ENCODE results near the gene LSM2.

Gene LSM2

DNA sequence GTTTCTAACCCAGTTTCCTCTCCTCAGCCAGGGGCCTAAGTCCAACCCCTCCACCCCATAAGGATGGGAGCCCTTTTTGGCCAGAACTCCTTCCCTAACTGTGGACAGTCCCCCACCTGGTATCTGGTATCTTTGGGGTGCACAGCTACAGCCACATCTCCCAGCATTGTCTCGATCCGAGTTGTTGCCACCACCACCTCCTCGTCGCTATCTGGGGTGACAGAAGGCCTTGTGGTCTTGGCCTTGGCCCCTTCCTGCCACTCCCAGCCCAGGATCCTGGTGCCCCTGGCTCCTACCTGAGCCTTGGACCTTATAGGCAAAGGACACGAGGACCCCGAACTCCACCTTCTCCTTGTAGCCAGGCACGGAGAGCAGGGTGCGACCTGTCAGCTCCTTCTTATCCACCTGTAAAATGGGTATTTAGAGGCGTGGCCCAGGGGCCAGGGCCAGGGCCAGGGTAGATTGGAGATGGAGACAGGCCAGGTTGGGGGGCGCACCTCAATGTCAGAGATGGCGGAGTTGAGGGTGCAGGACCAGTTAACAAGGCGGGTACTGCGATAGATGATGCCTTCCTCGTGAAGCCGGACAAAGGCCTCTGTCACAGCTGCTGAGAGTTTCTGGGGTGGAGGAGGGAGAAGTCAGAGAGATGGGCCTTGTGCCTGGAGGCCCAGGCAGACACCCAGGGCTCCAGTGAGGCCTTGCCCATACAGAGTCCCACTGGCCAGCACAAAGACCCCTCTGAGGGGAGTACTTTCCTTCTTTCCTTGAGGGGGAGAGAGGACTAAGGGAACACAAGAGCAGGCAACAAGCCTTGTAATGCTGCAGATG lies 22.5 kb downstream of the LSM2 start:
- TF ChIP-seq, protein P1, sequence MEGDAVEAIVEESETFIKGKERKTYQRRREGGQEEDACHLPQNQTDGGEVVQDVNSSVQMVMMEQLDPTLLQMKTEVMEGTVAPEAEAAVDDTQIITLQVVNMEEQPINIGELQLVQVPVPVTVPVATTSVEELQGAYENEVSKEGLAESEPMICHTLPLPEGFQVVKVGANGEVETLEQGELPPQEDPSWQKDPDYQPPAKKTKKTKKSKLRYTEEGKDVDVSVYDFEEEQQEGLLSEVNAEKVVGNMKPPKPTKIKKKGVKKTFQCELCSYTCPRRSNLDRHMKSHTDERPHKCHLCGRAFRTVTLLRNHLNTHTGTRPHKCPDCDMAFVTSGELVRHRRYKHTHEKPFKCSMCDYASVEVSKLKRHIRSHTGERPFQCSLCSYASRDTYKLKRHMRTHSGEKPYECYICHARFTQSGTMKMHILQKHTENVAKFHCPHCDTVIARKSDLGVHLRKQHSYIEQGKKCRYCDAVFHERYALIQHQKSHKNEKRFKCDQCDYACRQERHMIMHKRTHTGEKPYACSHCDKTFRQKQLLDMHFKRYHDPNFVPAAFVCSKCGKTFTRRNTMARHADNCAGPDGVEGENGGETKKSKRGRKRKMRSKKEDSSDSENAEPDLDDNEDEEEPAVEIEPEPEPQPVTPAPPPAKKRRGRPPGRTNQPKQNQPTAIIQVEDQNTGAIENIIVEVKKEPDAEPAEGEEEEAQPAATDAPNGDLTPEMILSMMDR (IDR thresholded peaks at IDR 0.05): no peak
- no peaks in the 10 kb centered on the region for H3K27me3 ChIP-seq
- no peak overlapping the region for H3K4me3 ChIP-seq (ENCODE audit: low read depth in 1 of 2, low read length in 1 of 2)
- H3K9me3 ChIP-seq: no peaks in the 10 kb centered on the region
- H3K36me3 ChIP-seq: peaks cover 19% of the 10 kb centered on the region
- H3K4me1 ChIP-seq (ENCODE audit: control insufficient read depth in 1 of 2, insufficient read depth in 1 of 2, low read depth in 1 of 2, low read length in 1 of 2): no peaks in the 10 kb centered on the region
- H3K27ac ChIP-seq: no peak overlapping the region

DNA sequence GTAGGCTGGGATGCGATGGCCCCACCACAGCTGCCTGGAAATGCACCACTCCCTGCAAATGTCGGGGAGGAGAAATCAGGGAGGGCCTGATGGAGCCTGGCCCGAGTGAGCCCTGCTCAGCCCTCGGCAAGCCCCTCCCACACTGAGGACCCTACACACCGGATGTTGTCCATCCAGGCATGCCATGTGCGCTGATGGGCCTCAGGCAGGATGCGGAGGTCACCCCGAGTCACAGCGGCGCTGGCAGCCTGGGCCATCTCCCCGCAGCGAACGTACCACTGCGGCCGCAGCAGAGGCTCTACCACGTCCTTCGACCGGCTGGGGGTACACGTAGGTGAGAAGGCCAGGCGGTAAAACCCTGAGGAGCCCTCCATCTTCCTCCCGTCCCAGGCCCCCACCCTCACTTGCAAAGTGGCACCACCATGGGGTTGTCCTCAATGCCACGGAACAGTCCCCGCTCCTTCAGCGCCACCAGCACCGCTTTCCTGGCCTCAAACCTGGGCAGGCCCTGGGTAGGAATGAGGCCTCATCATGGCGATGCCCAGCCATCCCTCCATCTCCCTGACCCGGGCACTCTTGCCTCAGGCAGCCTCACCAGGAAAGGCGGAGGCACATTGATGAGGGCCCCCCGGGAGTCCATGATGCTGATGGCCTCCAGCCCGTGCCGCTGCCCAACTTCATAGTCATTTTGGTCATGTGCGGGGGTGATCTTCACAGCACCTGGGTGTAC lies 24.5 kb downstream of the LSM2 start:
- Histone ChIP-seq H3K4me3 (ENCODE audit: low read depth in 1 of 2, low read length in 1 of 2) (no peak overlapping the region), H3K27ac (no peak overlapping the region), H3K4me1 (ENCODE audit: control insufficient read depth in 1 of 2, insufficient read depth in 1 of 2, low read depth in 1 of 2, low read length in 1 of 2) (peaks cover 2 to 3% of the 10 kb centered on the region in 2 experiments), H3K36me3 (peaks cover 23% of the 10 kb centered on the region), H3K9me3 (no peaks in the 10 kb centered on the region), H3K27me3 (no peaks in the 10 kb centered on the region)
- TF ChIP-seq, protein P1 (IDR thresholded peaks at IDR 0.05): no peak

DNA sequence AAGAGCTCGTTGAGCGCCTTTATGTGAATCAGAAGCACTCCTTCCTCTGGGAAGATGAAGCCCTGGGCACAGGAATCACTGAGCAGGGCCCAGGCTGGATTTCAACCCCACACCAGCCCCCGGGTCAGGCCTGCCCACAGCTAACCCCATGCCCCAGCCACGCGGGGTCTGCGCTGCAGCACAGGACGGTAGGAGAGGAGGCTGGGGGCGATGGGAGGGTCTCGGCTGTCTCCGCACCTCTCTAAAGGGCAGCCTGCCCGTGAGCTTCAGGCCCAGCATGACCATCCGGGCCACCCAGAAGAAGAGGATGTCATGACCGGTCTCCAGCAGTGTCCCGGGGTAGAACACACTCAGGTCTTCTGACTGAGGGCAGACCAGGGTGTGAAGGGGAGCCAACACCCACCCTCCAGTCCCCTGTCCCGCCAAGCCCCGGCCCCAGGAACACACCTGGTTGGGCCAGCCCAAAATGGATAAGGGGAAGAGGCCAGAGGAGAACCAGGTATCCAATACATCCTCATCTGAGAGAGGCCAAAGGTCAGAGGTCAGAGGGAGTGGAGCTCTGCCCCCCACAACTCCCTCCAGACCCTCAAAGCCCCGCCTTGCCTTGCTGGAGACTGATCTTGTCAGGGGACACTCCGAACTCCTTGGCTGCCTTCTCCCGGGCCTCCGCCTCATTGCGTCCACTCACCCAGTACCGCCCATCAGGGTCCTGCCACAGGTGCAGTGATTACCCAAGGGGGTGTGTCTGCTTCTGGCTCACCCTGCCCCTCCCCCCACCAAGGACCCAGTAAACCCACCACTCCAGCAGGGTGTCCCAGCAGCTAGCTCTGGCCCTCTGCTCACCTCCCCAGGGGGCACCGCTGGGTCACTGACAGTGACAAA lies 25.3 kb downstream of the LSM2 start:
- no peaks in the 10 kb centered on the region for H3K9me3 ChIP-seq
- peaks cover 5% of the 10 kb centered on the region for H3K27me3 ChIP-seq
- peaks cover 4 to 10% of the 10 kb centered on the region in 2 experiments for H3K4me1 ChIP-seq (ENCODE audit: control insufficient read depth in 1 of 2, insufficient read depth in 1 of 2, low read depth in 1 of 2, low read length in 1 of 2)
- peaks cover 23% of the 10 kb centered on the region for H3K36me3 ChIP-seq
- TF ChIP-seq, protein P1 (IDR thresholded peaks at IDR 0.05): no peak
- H3K27ac ChIP-seq: no peak overlapping the region
- no peak overlapping the region for H3K4me3 ChIP-seq (ENCODE audit: low read depth in 1 of 2, low read length in 1 of 2)

DNA sequence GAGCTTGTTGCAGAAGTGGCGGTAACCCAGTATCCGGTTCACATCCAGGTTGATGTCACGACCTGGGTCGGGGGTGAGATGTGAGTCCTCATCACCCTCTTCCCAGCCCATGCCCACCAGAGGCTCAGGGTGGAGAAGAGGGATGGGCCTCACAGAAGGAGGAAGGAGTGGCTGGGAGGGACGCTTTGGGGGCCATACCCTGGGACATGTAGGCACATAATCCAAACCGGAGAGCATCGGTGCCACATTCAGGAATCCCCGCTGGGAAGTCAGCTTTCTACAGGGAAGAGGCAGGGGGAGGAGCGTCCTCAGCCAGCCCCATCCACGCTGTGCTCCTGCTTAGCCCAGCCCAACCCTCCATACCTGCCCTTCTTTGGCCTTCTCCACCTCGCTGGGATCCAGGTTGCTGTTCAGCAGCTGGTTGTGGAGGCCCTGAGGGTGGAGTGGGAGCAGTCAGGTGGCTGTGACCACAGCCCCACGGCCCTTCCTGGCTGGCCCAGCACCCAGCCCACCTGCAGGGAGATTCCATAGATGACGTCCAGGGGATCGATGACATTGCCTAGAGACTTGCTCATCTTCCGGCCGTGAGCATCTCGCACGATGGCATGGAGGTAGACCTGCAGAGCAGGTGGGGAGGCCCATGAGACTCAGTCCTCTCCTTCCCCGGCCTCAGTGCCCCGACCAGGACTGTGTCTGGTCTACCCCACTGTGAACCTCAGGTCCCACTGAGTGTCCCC lies 26.1 kb downstream of the LSM2 start:
- TF ChIP-seq, protein P1 (IDR thresholded peaks at IDR 0.05): no peak
- Histone ChIP-seq H3K27ac (no peak overlapping the region), H3K4me3 (ENCODE audit: low read depth in 1 of 2, low read length in 1 of 2) (no peak overlapping the region), H3K4me1 (ENCODE audit: control insufficient read depth in 1 of 2, insufficient read depth in 1 of 2, low read depth in 1 of 2, low read length in 1 of 2) (peaks cover 4 to 11% of the 10 kb centered on the region in 2 experiments), H3K36me3 (peaks cover 23% of the 10 kb centered on the region), H3K27me3 (peaks cover 5% of the 10 kb centered on the region), H3K9me3 (no peaks in the 10 kb centered on the region)

DNA sequence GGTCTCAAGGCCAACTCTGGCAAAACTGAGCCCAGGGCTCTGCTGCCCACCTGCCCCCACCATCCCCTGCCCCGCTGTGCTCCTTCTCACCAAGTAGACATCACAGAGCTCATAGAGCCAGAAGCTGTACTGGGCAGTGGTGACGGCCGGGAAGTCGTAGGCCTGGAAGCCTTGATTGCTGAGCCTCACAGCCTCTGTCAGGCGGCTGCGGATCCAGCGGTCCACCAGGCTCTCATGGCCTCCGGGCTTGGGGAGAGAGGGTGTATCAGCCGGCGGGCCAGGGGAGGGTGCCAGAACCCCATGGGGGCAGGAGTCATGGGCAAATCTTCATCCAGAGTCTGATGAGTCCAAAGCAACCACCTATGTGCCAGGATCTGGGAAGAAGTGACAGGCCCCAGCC lies 26.9 kb downstream of the LSM2 start:
- TF ChIP-seq, protein P1 (IDR thresholded peaks at IDR 0.05): no peak
- peaks cover 4 to 11% of the 10 kb centered on the region in 2 experiments for H3K4me1 ChIP-seq (ENCODE audit: control insufficient read depth in 1 of 2, insufficient read depth in 1 of 2, low read depth in 1 of 2, low read length in 1 of 2)
- H3K27me3 ChIP-seq: peaks cover 5% of the 10 kb centered on the region
- peaks cover 23% of the 10 kb centered on the region for H3K36me3 ChIP-seq
- no peak overlapping the region for H3K27ac ChIP-seq
- no peak overlapping the region for H3K4me3 ChIP-seq (ENCODE audit: low read depth in 1 of 2, low read length in 1 of 2)
- H3K9me3 ChIP-seq: no peaks in the 10 kb centered on the region

Data from neutrophil (primary cell).